Activated T-cell treated with anti-CD3 and anti-CD28 coated beads, Interleukin-2, amount 50 U/mL, for 72 hours (primary cell): ENCODE measurements around the gene TRA2B. TPM values are rescaled to one million over a fixed set of nuclear protein-coding genes. Genes with fewer than 3 reads are reported as not detected.
A peak's percentile ranks its signal among the peaks of the same experiment; 100 is the strongest.

ENCODE experiments used
- ATAC-seq, 2 donors: fragments of 150-1000 bp; cut with Tn5 transposase; replicated peaks in 1 of 2; 2 replicates each; pipeline ENCODE4 v1.10.0; 2021; ENCODE audit warnings: moderate library complexity in 2 of 2, mild to moderate bottlenecking in 1 of 2
- DNase-seq, 2 donors: peaks; one replicate each; pipeline ENCODE4 v3.0.0; 2021 to 2022; ENCODE audit warnings: mixed read lengths in 1 of 2
- H3K27ac Mint-ChIP-seq: one replicate; pipeline ENCODE4 v1.8.0; 2022; ENCODE audit warnings: mild to moderate bottlenecking, moderate library complexity, mixed read lengths
- H3K27me3 Mint-ChIP-seq: one replicate; pipeline ENCODE4 v1.8.0; 2022; ENCODE audit warnings: low read depth, mixed read lengths
- H3K36me3 Mint-ChIP-seq, 2 donors: one replicate each; pipeline ENCODE4 v1.8.0; 2022; ENCODE audit warnings: mixed read lengths in 2 of 2, mild to moderate bottlenecking in 1 of 2; ENCODE audit not compliant: insufficient read depth in 2 of 2
- H3K4me1 Mint-ChIP-seq: one replicate; pipeline ENCODE4 v1.8.0; 2022; ENCODE audit warnings: low read depth, mixed read lengths
- H3K4me3 Mint-ChIP-seq, 2 donors: one replicate each; pipeline ENCODE4 v1.8.0; 2022; ENCODE audit warnings: mild to moderate bottlenecking in 2 of 2, mixed read lengths in 2 of 2, moderate library complexity in 2 of 2
- H3K9me3 Mint-ChIP-seq, 2 donors: one replicate each; pipeline ENCODE4 v1.8.0; 2022; ENCODE audit warnings: mixed read lengths in 2 of 2
- total RNA-seq, 2 donors: library from RNA; stranded (reverse); gene quantifications; one replicate each; pipeline ENCODE4 v1.2.3, GENCODE V29; 2022

The TRA2B gene
- total RNA-seq, 2 donors from 2014 or later = 215 to 233 TPM

- peaks cover 12% of the 10 kb centered on the region for H3K27me3 Mint-ChIP-seq
- H3K4me1 Mint-ChIP-seq = peaks cover 15% of the 10 kb centered on the region
- H3K4me3 Mint-ChIP-seq = peak overlapping the region; percentile 51 to 66
- ATAC-seq (peak; percentile 93 to 95), DNase-seq (peak; percentile 81 to 84)
- H3K9me3 Mint-ChIP-seq = no peaks in the 10 kb centered on the region
- peaks cover 0 to 2% of the 10 kb centered on the region in 2 donors for H3K36me3 Mint-ChIP-seq
- no peak overlapping the region for H3K27ac Mint-ChIP-seq
Measured at GRCh38 chr3:185942907-185943759, 5.3 kb upstream of the TRA2B start.

DNA sequence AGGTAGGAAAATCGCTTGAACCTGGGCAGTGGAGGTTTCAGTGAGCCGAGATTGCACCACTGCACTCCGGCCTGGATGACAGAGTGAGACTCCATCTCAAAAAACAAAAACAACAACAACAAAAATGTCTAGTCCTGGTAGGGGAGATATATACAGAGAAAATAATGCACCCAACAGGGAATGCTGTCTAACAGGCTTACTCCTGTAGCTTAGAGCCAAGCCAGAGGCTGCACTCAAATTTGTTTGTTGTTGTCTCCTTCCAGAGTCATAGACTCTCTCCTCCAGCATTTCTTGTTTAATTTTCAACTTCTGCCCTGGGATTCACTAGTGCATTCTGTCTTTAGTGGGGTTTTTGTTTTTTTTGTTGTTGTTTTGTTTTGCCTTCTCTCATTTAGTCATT, 4.6 kb upstream of the TRA2B start:
- no peaks in the 10 kb centered on the region for H3K9me3 Mint-ChIP-seq
- H3K4me1 Mint-ChIP-seq = peaks cover 16% of the 10 kb centered on the region
- peaks cover 12% of the 10 kb centered on the region for H3K27me3 Mint-ChIP-seq
- DNase-seq (no peak), ATAC-seq (no peak)
- H3K27ac Mint-ChIP-seq = no peak overlapping the region
- peaks cover 4 to 5% of the 10 kb centered on the region in 2 donors for H3K36me3 Mint-ChIP-seq
- H3K4me3 Mint-ChIP-seq = peak overlapping the region in 1 of 2 donors; percentile 16

DNA sequence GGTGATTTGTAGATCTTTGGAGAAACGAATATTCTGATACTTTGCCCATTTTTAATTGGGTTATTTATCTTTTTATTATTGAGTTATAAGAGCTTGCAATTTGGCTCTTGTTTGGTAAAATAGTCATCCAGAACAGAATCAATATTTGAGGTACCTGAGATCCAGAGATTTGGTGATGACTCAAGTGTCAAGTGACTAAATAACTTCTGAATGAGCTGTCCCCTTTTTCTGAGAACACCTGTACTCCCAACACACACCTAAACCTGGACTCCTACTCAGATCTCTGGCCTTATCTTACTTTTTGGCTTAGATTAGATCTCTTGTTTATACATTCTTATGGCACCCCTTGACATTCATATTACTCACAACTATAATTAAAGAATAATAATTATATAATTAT, 3.1 kb upstream of the TRA2B start:
- H3K4me3 Mint-ChIP-seq = no peak overlapping the region
- no peak for DNase-seq
- ATAC-seq = no peak
- peaks cover 14 to 20% of the 10 kb centered on the region in 2 donors for H3K36me3 Mint-ChIP-seq
- peaks cover 6% of the 10 kb centered on the region for H3K27me3 Mint-ChIP-seq
- H3K4me1 Mint-ChIP-seq = peaks cover 17% of the 10 kb centered on the region
- no peaks in the 10 kb centered on the region for H3K9me3 Mint-ChIP-seq
- H3K27ac Mint-ChIP-seq = no peak overlapping the region

- H3K4me3 Mint-ChIP-seq = no peak overlapping the region
- H3K9me3 Mint-ChIP-seq = no peaks in the 10 kb centered on the region
- peaks cover 29% of the 10 kb centered on the region for H3K4me1 Mint-ChIP-seq
- H3K27me3 Mint-ChIP-seq = peaks cover 6% of the 10 kb centered on the region
- ATAC-seq (no peak), DNase-seq (no peak)
- H3K36me3 Mint-ChIP-seq = peaks cover 22 to 32% of the 10 kb centered on the region in 2 donors
- H3K27ac Mint-ChIP-seq = no peak overlapping the region
Measured at GRCh38 chr3:185939721-185940120, 1.9 kb upstream of the TRA2B start.

- peaks cover 43% of the 10 kb centered on the region for H3K4me1 Mint-ChIP-seq
- no peaks in the 10 kb centered on the region for H3K9me3 Mint-ChIP-seq
- H3K27me3 Mint-ChIP-seq = peaks cover 6% of the 10 kb centered on the region
- peak; percentile 67 to 68 for ATAC-seq
- peak; percentile 92 for DNase-seq
- H3K27ac Mint-ChIP-seq = peak overlapping the region; percentile 100
- peaks cover 24 to 45% of the 10 kb centered on the region in 2 donors for H3K36me3 Mint-ChIP-seq
- peak overlapping the region; percentile 94 to 97 for H3K4me3 Mint-ChIP-seq
Measured at GRCh38 chr3:185936814-185937688, 763 bp downstream of the TRA2B start.

GRCh38 chr3:185936273-185936629, 1.6 kb downstream of the TRA2B start:
- H3K27me3 Mint-ChIP-seq = peaks cover 6% of the 10 kb centered on the region
- peaks cover 51% of the 10 kb centered on the region for H3K4me1 Mint-ChIP-seq
- peaks cover 26 to 52% of the 10 kb centered on the region in 2 donors for H3K36me3 Mint-ChIP-seq
- ATAC-seq (no peak), DNase-seq (no peak)
- peak overlapping the region; percentile 94 to 97 for H3K4me3 Mint-ChIP-seq
- H3K27ac Mint-ChIP-seq = peak overlapping the region; percentile 100
- no peaks in the 10 kb centered on the region for H3K9me3 Mint-ChIP-seq

GRCh38 chr3:185935465-185936272, 2.1 kb downstream of the TRA2B start:
- DNase-seq = no peak
- H3K4me3 Mint-ChIP-seq = peak overlapping the region; percentile 94 to 97
- H3K4me1 Mint-ChIP-seq = peaks cover 57% of the 10 kb centered on the region
- peaks cover 26 to 53% of the 10 kb centered on the region in 2 donors for H3K36me3 Mint-ChIP-seq
- no peaks in the 10 kb centered on the region for H3K9me3 Mint-ChIP-seq
- H3K27me3 Mint-ChIP-seq = peaks cover 6% of the 10 kb centered on the region
- no peak for ATAC-seq
- H3K27ac Mint-ChIP-seq = peak overlapping the region; percentile 100

DNA sequence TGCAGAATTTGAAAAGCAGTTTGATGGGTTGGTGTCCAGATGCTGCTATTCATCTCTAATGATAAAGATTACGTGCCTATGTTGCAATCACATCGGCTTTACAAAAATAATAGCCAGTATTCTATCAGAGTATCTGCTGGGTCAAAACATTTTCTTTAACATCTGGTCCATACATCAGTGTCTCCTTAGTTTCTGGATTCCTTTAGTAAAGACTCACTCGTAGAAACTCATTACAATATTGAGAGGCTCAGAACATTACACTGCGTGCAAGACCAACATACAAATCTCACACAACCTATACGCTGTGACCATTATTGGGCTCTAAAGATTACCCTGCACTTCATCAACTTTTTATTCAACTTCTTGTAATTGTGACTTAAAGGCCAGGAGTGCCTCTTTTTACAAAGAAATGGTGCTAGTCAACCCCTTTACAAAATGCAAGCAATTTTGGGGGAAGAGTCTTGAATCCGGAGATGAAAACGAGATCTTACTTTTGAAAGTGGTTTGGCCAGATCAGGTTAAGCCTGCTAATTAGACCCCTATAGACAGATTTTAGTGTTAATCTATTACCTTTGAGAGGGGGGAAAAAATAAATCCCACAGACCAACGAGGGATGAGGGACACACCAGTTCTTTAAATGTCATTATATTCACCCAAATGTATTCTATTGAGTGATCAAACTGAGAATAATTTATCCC, 2.9 kb downstream of the TRA2B start:
- Mint-ChIP-seq H3K9me3 (no peaks in the 10 kb centered on the region), H3K27ac (peak overlapping the region; percentile 100), H3K4me3 (peak overlapping the region; percentile 94 to 97), H3K4me1 (peaks cover 64% of the 10 kb centered on the region), H3K27me3 (peaks cover 3% of the 10 kb centered on the region), H3K36me3 (peaks cover 26 to 60% of the 10 kb centered on the region in 2 donors)
- DNase-seq (no peak), ATAC-seq (no peak)

- no peak for ATAC-seq
Measured at GRCh38 chr3:185934174-185934557, 3.6 kb downstream of the TRA2B start.

DNA sequence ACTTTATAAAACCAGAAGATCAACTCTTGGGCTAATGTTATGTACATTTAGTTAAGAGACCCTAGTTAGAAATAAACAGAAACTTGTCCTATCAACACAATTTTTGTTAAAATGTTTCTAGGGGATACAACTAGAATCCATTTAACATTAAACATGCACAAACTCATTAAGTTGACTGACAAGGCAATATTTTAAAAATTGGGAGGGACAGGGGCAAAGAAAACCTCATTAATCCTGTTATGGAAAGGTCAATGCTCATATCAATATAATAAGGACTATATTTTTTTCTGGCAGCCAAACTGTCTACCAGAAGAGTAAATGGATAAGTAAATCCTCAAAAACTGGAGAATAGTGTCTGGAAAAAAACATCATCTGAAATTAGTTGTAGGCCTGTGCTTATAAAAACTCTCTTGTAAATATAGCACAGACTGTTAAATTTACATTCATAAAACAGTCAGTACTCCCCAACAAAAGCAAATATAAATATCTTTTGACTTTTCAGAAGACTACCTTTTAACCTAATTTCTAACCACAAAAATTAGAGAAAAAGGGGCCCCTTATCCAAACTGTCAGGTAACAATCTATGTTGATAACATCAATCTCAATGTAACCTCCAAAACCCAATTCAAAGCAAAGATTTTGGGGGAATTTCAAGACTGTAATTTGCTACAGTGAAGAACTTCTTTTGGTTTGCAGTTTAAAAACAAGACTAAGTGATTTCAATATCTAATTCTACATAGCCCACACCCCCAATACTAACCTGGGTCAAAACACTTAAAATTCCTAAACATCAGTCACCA, 4.2 kb downstream of the TRA2B start:
- Mint-ChIP-seq H3K27ac (peak overlapping the region; percentile 100), H3K27me3 (no peaks in the 10 kb centered on the region), H3K4me1 (peaks cover 78% of the 10 kb centered on the region), H3K4me3 (peak overlapping the region; percentile 94 to 97), H3K36me3 (peaks cover 30 to 73% of the 10 kb centered on the region in 2 donors), H3K9me3 (no peaks in the 10 kb centered on the region)
- DNase-seq (no peak), ATAC-seq (no peak)

More at GRCh38 chr3:185934174-185934557, 3.6 kb downstream of the TRA2B start:
- DNase-seq = no peak
- Mint-ChIP-seq H3K27ac (peak overlapping the region; percentile 100), H3K4me1 (peaks cover 72% of the 10 kb centered on the region), H3K4me3 (peak overlapping the region; percentile 94 to 97), H3K9me3 (no peaks in the 10 kb centered on the region), H3K36me3 (peaks cover 30 to 68% of the 10 kb centered on the region in 2 donors), H3K27me3 (no peaks in the 10 kb centered on the region)

DNA sequence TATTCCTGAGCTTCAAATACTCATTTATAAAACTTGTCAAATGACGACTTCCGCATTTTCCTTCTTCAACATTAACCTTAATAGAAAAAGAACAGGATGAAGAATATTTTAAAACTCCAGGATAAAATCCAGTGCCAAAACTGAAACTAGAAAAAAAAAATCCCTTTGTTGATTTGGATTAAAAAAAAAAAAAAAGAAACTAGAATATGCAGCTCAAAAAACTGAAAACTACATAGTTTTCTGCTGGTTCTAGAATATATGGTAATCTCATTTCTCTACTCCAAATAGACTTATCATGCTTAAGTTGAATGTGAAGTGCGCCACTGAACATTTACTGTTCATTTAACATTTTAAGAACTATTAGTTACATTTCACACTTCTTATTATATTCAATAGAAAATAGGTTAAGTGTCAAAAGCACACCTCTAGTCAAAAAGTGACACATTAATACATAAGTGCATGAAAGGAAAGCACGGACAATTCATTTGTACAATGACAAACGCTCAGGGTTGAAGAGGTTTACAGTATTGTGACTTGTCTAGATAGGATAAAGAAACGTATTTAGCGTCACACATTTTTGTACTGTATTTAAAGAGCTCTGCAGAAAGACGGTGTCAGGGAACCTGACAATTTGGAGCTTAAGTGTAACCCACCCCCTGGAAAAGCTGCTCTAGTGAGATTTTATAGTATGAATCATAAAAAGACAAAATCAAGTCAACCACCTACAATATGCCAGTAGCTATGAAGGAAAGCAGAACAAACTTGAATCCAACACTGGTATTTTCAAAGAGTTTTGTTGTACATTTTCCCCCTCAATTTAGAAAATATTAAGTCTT, 5.8 kb downstream of the TRA2B start:
- peak in 1 of 2 donors; percentile 16 for ATAC-seq

More for the DNA sequence above, 5.8 kb downstream of the TRA2B start:
- no peaks in the 10 kb centered on the region for H3K9me3 Mint-ChIP-seq
- H3K4me3 Mint-ChIP-seq = peak overlapping the region; percentile 94 to 97
- no peaks in the 10 kb centered on the region for H3K27me3 Mint-ChIP-seq
- DNase-seq = no peak
- peaks cover 29 to 78% of the 10 kb centered on the region in 2 donors for H3K36me3 Mint-ChIP-seq
- peak overlapping the region; percentile 100 for H3K27ac Mint-ChIP-seq
- H3K4me1 Mint-ChIP-seq = peaks cover 88% of the 10 kb centered on the region
